GM13976 (cell line): ENCODE measurements around the gene AP1M2.

Experiments used
- DNase-seq: peaks from one replicate; pipeline ENCODE4 v3.0.0; 2012; ENCODE audit warnings: low spot score
- CTCF ChIP-seq: IDR thresholded peaks from 2 replicates; pipeline ENCODE4 v1.5.1; 2012; ENCODE audit warnings: borderline replicate concordance, mild to moderate bottlenecking; ENCODE audit not compliant: insufficient read depth; ENCODE audit errors: extremely low read depth, missing control alignments, control extremely low read depth
- in situ Hi-C: fragments of 300-500 bp; cut with MboI; formaldehyde crosslinking; loops from one replicate; pipeline ENCODE4 v1.12.0; 2022; ENCODE audit warnings: low sequenced_read_pairs, mixed read lengths, inconsistent platforms; ENCODE audit not compliant: unreplicated experiment

AP1M2 gene

GRCh38 chr19:10550336-10550735 is 36.8 kb downstream of the AP1M2 start:
- in situ Hi-C loops: no loop called here
- DNase-seq: no peak
- TF ChIP-seq CTCF: no peak

GRCh38 chr19:10549733-10550132 is 37.4 kb downstream of the AP1M2 start:
- in situ Hi-C loops: no loop called here
- no peak for TF ChIP-seq CTCF

GRCh38 chr19:10548746-10549276 is 38.3 kb downstream of the AP1M2 start:
- DNase-seq: no peak
- in situ Hi-C loops: no loop called here
- TF ChIP-seq CTCF: no peak

More at GRCh38 chr19:10549733-10550132, 37.4 kb downstream of the AP1M2 start:
- DNase-seq: no peak

GRCh38 chr19:10546817-10547216 is 40.3 kb downstream of the AP1M2 start:
- in situ Hi-C loops: no loop called here

GRCh38 chr19:10544753-10545251 is 42.3 kb downstream of the AP1M2 start:
- TF ChIP-seq CTCF: no peak
- in situ Hi-C loops: no loop called here
- DNase-seq: peak; percentile 32

More at GRCh38 chr19:10546817-10547216, 40.3 kb downstream of the AP1M2 start:
- TF ChIP-seq CTCF: no peak
- no peak for DNase-seq

- no peak for TF ChIP-seq CTCF
- peak; percentile 54 for DNase-seq
- in situ Hi-C loops: no loop called here
These were observed 42.8 kb downstream of the AP1M2 start for GRCh38 chr19:10544242-10544752.
